CD4-positive, alpha-beta T cell treated with Interferon gamma for 1 hour (primary cell): ENCODE measurements around the gene HAVCR2.

Experiments used
- DNase-seq: peaks from one replicate; pipeline ENCODE4 v3.0.0-alpha.2; 2020

Gene HAVCR2

GRCh38 chr5:157108976-157109375 lies at the start of gene HAVCR2:
HAVCR2 (minus strand) TSS chr5:157109044; CDS start chr5:157108983, 61 bp downstream.
- DNase-seq = peak; percentile 60

GRCh38 chr5:157157293-157157891 lies 48.5 kb upstream of the HAVCR2 start:
- no peak for DNase-seq

- DNase-seq = no peak
Measured at GRCh38 chr5:157155297-157155696, 46.5 kb upstream of the HAVCR2 start.

- DNase-seq = no peak
Measured at GRCh38 chr5:157150995-157151394, 42.2 kb upstream of the HAVCR2 start.

- DNase-seq = peak; percentile 69
Measured at GRCh38 chr5:157148734-157149615, 40.1 kb upstream of the HAVCR2 start.

GRCh38 chr5:157143127-157143971 lies 34.5 kb upstream of the HAVCR2 start:
- DNase-seq = peak; percentile 24

- DNase-seq = peak; percentile 97
Measured at GRCh38 chr5:157142317-157143126, 33.7 kb upstream of the HAVCR2 start, which contains the start of gene MED7. MED7 (minus strand) TSS chr5:157142865; CDS start chr5:157139431, 3,434 bp downstream.

- no peak for DNase-seq
Measured at GRCh38 chr5:157137691-157138090, 28.8 kb upstream of the HAVCR2 start.

GRCh38 chr5:157132281-157132612 lies 23.4 kb upstream of the HAVCR2 start:
- no peak for DNase-seq

- no peak for DNase-seq
Measured at GRCh38 chr5:157130925-157131324, 22.1 kb upstream of the HAVCR2 start.

GRCh38 chr5:157121709-157122108 lies 12.9 kb upstream of the HAVCR2 start:
- DNase-seq = no peak

- no peak for DNase-seq
Measured at GRCh38 chr5:157120102-157120501, 11.3 kb upstream of the HAVCR2 start.

GRCh38 chr5:157116483-157116954 lies 7.7 kb upstream of the HAVCR2 start:
- no peak for DNase-seq

- DNase-seq = no peak
Measured at GRCh38 chr5:157115502-157115901, 6.7 kb upstream of the HAVCR2 start.

- no peak for DNase-seq
Measured at GRCh38 chr5:157115012-157115411, 6.2 kb upstream of the HAVCR2 start.

- DNase-seq = peak; percentile 55
Measured at GRCh38 chr5:157113002-157113401, 4.2 kb upstream of the HAVCR2 start.

GRCh38 chr5:157109744-157110143 lies 900 bp upstream of the HAVCR2 start:
- peak; percentile 24 for DNase-seq

- no peak for DNase-seq
Measured at GRCh38 chr5:157107508-157107907, 1.3 kb downstream of the HAVCR2 start.

- DNase-seq = peak; percentile 60
Measured at GRCh38 chr5:157106630-157107461, 2.0 kb downstream of the HAVCR2 start.

GRCh38 chr5:157100140-157100679 lies 8.6 kb downstream of the HAVCR2 start:
- peak; percentile 43 for DNase-seq
